Prostate gland (tissue), 2 donors: ENCODE data around the gene RHBDD1.

Experiments used
- POLR2AphosphoS5 ChIP-seq: sonication (generic); formaldehyde crosslinking; IDR thresholded peaks from one replicate; pipeline ENCODE4 v1.6.1; 2017; ENCODE audit warnings: antibody characterized with exemption
- TF ChIP-seq, protein P1 (sequence below), 4 experiments: fragments of 200-600 bp in 2 of 4; fragments of 450-650 bp in 2 of 4; sonication (generic) in 2 of 4; IDR thresholded peaks; 1 replicate in 3 of 4; 2 replicates in 1 of 4; pipeline ENCODE4 v1.5.1; 2016 to 2019; ENCODE audit warnings: antibody characterized with exemption in 4 of 4, mild to moderate bottlenecking in 2 of 4, moderate library complexity in 2 of 4

- TF ChIP-seq, protein P1, sequence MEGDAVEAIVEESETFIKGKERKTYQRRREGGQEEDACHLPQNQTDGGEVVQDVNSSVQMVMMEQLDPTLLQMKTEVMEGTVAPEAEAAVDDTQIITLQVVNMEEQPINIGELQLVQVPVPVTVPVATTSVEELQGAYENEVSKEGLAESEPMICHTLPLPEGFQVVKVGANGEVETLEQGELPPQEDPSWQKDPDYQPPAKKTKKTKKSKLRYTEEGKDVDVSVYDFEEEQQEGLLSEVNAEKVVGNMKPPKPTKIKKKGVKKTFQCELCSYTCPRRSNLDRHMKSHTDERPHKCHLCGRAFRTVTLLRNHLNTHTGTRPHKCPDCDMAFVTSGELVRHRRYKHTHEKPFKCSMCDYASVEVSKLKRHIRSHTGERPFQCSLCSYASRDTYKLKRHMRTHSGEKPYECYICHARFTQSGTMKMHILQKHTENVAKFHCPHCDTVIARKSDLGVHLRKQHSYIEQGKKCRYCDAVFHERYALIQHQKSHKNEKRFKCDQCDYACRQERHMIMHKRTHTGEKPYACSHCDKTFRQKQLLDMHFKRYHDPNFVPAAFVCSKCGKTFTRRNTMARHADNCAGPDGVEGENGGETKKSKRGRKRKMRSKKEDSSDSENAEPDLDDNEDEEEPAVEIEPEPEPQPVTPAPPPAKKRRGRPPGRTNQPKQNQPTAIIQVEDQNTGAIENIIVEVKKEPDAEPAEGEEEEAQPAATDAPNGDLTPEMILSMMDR (IDR thresholded peaks at IDR 0.05) = no peak
- no peak for TF ChIP-seq POLR2AphosphoS5
Observed at GRCh38 chr2:226849349-226849748, 13.5 kb downstream of the RHBDD1 start.
